Measurements from ENCODE around the gene ANKRD31.

Gene ANKRD31

GRCh38 chr5:75028090-75028489 is 208.6 kb downstream of the ANKRD31 start:
- DNase-seq = no peak

- DNase-seq = no peak
Observed at GRCh38 chr5:75023368-75024159, 213.1 kb downstream of the ANKRD31 start.

GRCh38 chr5:75021800-75022199 is 214.9 kb downstream of the ANKRD31 start:
- no peak for DNase-seq

- DNase-seq = no peak
Observed at GRCh38 chr5:75021219-75021618, 215.5 kb downstream of the ANKRD31 start.

- DNase-seq = no peak
Observed at GRCh38 chr5:75020016-75020656, 216.5 kb downstream of the ANKRD31 start.

- DNase-seq = no peak
Observed at GRCh38 chr5:75018805-75019587, 217.7 kb downstream of the ANKRD31 start.

Measured in DMS79 (cell line).